Coronary artery (tissue), 2 donors: ENCODE results near the gene AVPR2.

Experiments used
- DNase-seq: peaks from one replicate; pipeline ENCODE4 v3.0.0-alpha.2; 2017; ENCODE audit warnings: low spot score
- H3K27ac ChIP-seq, 2 donors: fragments of 200-600 bp; sonication (generic); one replicate each; pipeline ENCODE4 v1.5.1; 2016 to 2019
- H3K4me3 ChIP-seq: fragments of 200-600 bp; sonication (generic); 2 replicates; pipeline ENCODE4 v1.5.1; 2016; ENCODE audit warnings: mild to moderate bottlenecking, moderate library complexity
- CTCF ChIP-seq: fragments of 200-600 bp; sonication (generic); IDR thresholded peaks from one replicate; pipeline ENCODE4 v1.5.1; 2019; ENCODE audit warnings: antibody characterized with exemption

Gene AVPR2

GRCh38 chrX:153927672-153927921 lies 23.1 kb downstream of the AVPR2 start:
- H3K4me3 ChIP-seq, result peak overlapping the region; percentile 73

GRCh38 chrX:153927922-153928760 lies 23.7 kb downstream of the AVPR2 start:
- TF ChIP-seq CTCF, result no peak
- H3K27ac ChIP-seq, result peak overlapping the region; percentile 78 to 91
- H3K4me3 ChIP-seq, result peak overlapping the region; percentile 73
- DNase-seq, result peak; percentile 98

More at GRCh38 chrX:153927672-153927921, 23.1 kb downstream of the AVPR2 start:
- H3K27ac ChIP-seq, result peak overlapping the region; percentile 78 to 91
- TF ChIP-seq CTCF, result no peak
- no peak for DNase-seq

- TF ChIP-seq CTCF, result no peak
- no peak for DNase-seq
- H3K4me3 ChIP-seq, result peak overlapping the region; percentile 73
- H3K27ac ChIP-seq, result peak overlapping the region in 1 of 2 donors; percentile 91
Observed at GRCh38 chrX:153928846-153929245, 24.4 kb downstream of the AVPR2 start.

DNA sequence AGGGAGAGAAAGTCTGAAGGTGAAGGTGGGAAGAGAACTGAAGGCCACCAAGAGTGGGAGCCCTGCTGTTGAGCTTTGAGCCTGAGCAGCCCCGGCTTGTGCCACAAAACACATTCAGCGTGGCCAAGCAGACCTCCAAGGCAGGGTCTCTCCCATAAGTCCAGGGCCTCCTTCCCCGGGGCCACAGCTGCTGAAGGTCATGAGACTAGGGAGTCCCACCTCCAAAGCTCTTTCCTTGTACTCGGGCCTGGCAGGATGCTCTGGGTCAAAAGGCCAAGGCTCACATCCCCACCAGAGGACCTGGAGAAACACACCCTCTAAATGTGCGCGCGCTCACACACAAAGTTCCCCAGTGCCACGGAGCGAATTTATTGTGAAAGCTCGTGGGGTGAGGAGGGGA lies 25.1 kb downstream of the AVPR2 start:
- peak overlapping the region in 1 of 2 donors; percentile 91 for H3K27ac ChIP-seq
- TF ChIP-seq CTCF, result no peak
- DNase-seq, result no peak
- H3K4me3 ChIP-seq, result no peak overlapping the region

- no peak for TF ChIP-seq CTCF
- Histone ChIP-seq H3K4me3 (no peak overlapping the region), H3K27ac (peak overlapping the region in 1 of 2 donors; percentile 91)
Observed at GRCh38 chrX:153930011-153930910, 25.8 kb downstream of the AVPR2 start.

GRCh38 chrX:153931151-153931550 lies 26.7 kb downstream of the AVPR2 start:
- Histone ChIP-seq H3K27ac (no peak overlapping the region), H3K4me3 (no peak overlapping the region)
- no peak for TF ChIP-seq CTCF
- DNase-seq, result no peak

More at GRCh38 chrX:153930011-153930910, 25.8 kb downstream of the AVPR2 start:
- no peak for DNase-seq
